Measurements from ENCODE around the gene F2RL2.

The F2RL2 gene

GRCh38 chr5:76582230-76583162, 40.7 kb downstream of the F2RL2 start:
- DNase-seq = no peak

- no peak for DNase-seq
These were observed 42.2 kb downstream of the F2RL2 start for GRCh38 chr5:76580981-76581380.

- DNase-seq = no peak
These were observed 43.9 kb downstream of the F2RL2 start for GRCh38 chr5:76579166-76579937.

- DNase-seq = no peak
These were observed 46.2 kb downstream of the F2RL2 start for GRCh38 chr5:76576996-76577395.

GRCh38 chr5:76576450-76576849, 46.8 kb downstream of the F2RL2 start:
- no peak for DNase-seq

- no peak for DNase-seq
These were observed 51.6 kb downstream of the F2RL2 start for GRCh38 chr5:76571559-76571958.

- no peak for DNase-seq
These were observed 53.0 kb downstream of the F2RL2 start for GRCh38 chr5:76570153-76570552.

Measured in effector CD4-positive, alpha-beta T cell (primary cell).